ENCODE results near the gene URB1.

URB1 gene

DNA sequence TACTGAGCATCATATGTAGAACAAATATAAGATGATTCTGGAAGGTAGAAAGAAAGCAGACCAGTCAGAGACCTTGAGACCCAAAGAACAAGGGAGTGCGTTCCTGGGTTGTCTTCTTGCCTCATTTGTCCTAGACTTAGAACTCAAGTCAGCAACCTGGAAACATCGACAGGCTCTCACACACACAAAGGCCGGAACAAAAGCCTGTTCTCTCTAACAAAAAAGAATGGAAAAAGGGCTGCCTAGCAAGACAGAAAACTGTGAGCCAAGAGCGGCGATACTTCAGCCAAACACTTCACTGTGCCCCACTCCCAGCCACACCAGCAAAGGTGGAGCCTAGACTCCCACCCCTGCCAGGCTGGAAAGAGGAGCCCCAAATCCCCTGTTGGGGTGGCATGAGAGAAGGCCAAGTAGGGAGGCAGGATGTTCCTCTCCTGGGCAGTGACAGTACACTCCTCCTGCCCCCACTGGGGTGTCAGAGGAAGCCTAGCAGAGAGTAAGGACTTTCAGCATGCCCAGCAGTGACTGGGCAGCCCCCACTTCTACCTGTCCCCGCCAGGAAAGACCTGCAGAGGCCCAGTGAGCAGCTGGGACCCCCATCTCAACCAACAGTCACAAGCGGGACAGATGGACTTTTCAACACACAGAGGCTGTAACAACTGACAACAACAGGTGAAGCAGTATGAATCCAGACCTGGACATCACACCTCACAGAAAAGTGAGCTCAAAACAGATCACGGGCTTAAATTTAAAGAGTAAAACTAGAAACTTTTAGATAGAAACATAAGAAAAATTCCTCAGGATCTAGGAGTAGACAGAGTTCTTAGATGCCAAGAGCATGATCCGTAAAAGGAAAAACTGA, 61.1 kb downstream of the URB1 start:
- H3K9ac ChIP-seq (ENCODE audit: low read length) = no peak overlapping the region
- peaks cover 22% of the 10 kb centered on the region for H3K36me3 ChIP-seq (ENCODE audit: control insufficient read depth, insufficient read depth, low read length)
- no peak overlapping the region for H3K27ac ChIP-seq (ENCODE audit: low read depth, low read length)
- peaks cover 8% of the 10 kb centered on the region for H3K4me1 ChIP-seq (ENCODE audit: control insufficient read depth, insufficient read depth, low read length)
- H3K27me3 ChIP-seq (ENCODE audit: control insufficient read depth, insufficient read depth, low read length) = no peaks in the 10 kb centered on the region
- H3K4me3 ChIP-seq (ENCODE audit: low read length) = no peak overlapping the region

DNA sequence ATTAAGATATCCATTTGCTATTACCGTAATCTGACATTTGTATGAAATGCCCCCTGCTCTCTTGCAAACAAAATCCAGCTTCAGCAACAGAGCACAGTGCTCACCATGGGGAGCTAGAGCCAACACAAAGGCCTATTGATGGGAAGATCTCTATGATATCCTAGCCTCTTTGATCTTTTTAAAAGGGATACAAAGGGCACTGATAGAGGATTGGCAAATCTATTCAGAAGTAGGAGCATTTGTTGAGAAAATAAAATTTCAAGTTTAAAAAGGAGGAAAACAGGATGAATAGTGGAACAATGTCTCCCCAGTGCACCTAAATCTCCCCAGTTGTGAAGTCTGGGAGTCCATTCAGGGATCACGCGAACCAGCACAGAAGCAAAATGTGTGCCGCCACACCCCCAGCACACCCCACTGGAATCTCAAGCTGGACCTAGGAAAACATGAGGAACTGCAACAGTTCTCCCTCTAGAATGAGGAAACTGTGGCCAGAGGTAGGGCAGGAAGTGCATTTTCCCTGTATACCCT, 62.0 kb downstream of the URB1 start:
- no peak overlapping the region for H3K9ac ChIP-seq (ENCODE audit: low read length)
- H3K27ac ChIP-seq (ENCODE audit: low read depth, low read length) = no peak overlapping the region
- H3K4me1 ChIP-seq (ENCODE audit: control insufficient read depth, insufficient read depth, low read length) = peaks cover 8% of the 10 kb centered on the region
- peaks cover 15% of the 10 kb centered on the region for H3K36me3 ChIP-seq (ENCODE audit: control insufficient read depth, insufficient read depth, low read length)
- H3K27me3 ChIP-seq (ENCODE audit: control insufficient read depth, insufficient read depth, low read length) = no peaks in the 10 kb centered on the region
- no peak overlapping the region for H3K4me3 ChIP-seq (ENCODE audit: low read length)

DNA sequence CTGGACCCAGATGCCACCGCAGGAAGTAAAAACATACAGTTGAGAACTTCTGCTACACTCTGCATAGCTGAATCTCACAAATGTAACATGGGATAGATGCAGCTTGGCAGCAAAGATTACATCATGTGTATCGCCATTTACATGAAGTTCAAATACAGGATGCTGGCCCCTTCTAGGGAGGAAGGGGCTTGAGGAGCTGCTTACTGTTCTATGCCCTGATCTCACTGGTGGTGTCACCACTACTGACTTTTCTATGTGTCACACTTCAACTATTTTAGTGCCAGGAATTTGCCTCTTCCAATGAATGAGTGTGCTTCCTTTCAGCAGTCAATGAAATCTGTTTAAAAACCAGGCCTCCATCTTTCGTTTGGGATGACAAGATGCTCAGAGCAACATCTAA, 63.0 kb downstream of the URB1 start:
- H3K4me1 ChIP-seq (ENCODE audit: control insufficient read depth, insufficient read depth, low read length) = peaks cover 8% of the 10 kb centered on the region
- peaks cover 12% of the 10 kb centered on the region for H3K36me3 ChIP-seq (ENCODE audit: control insufficient read depth, insufficient read depth, low read length)
- no peak overlapping the region for H3K4me3 ChIP-seq (ENCODE audit: low read length)
- H3K27ac ChIP-seq (ENCODE audit: low read depth, low read length) = peak overlapping the region; percentile 73
- no peak overlapping the region for H3K9ac ChIP-seq (ENCODE audit: low read length)
- no peaks in the 10 kb centered on the region for H3K27me3 ChIP-seq (ENCODE audit: control insufficient read depth, insufficient read depth, low read length)

DNA sequence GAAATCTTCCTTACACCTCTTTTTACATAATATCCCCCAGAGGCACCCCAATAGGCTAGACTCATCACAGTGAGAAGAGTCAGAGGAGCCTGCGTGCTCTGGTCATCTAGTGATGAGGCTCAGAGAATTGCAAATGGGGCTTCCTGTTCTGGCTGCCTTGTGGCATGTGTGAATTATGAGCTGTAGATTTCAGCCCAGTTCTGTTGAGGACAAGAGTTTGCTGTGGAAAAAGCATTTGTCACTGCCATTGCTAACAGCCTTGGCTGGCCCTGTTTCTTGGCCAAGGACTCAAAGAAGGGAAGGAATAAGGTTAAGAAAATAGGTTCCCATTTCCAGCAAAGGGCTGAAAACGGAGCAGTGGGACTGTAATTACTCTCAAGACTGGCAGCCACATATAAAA, 63.5 kb downstream of the URB1 start:
- Histone ChIP-seq H3K4me3 (ENCODE audit: low read length) (no peak overlapping the region), H3K27ac (ENCODE audit: low read depth, low read length) (peak overlapping the region; percentile 73), H3K9ac (ENCODE audit: low read length) (no peak overlapping the region), H3K36me3 (ENCODE audit: control insufficient read depth, insufficient read depth, low read length) (peaks cover 13% of the 10 kb centered on the region), H3K27me3 (ENCODE audit: control insufficient read depth, insufficient read depth, low read length) (no peaks in the 10 kb centered on the region), H3K4me1 (ENCODE audit: control insufficient read depth, insufficient read depth, low read length) (peaks cover 8% of the 10 kb centered on the region)

DNA sequence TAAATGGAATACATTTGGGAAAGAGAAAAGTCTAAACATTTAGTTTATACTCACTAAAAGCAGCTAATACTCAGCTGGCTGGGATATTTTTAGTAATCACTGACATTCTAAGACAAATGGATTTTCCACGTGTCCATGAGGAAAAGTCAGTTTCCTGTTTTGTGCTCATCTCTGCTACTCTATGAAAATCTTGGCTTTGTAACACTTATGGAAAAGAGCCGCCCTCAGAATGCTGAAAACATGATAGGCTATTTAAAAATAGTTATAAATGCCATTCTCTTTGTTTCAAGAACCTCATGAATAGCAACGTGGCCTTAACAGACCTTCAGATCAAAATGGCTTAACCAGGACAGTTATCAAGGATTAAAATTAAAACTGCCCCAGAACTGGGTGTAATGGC, 64.2 kb downstream of the URB1 start:
- H3K27ac ChIP-seq (ENCODE audit: low read depth, low read length) = peak overlapping the region; percentile 73
- no peak overlapping the region for H3K9ac ChIP-seq (ENCODE audit: low read length)
- no peak overlapping the region for H3K4me3 ChIP-seq (ENCODE audit: low read length)
- peaks cover 15% of the 10 kb centered on the region for H3K36me3 ChIP-seq (ENCODE audit: control insufficient read depth, insufficient read depth, low read length)
- peaks cover 8% of the 10 kb centered on the region for H3K4me1 ChIP-seq (ENCODE audit: control insufficient read depth, insufficient read depth, low read length)
- H3K27me3 ChIP-seq (ENCODE audit: control insufficient read depth, insufficient read depth, low read length) = no peaks in the 10 kb centered on the region

DNA sequence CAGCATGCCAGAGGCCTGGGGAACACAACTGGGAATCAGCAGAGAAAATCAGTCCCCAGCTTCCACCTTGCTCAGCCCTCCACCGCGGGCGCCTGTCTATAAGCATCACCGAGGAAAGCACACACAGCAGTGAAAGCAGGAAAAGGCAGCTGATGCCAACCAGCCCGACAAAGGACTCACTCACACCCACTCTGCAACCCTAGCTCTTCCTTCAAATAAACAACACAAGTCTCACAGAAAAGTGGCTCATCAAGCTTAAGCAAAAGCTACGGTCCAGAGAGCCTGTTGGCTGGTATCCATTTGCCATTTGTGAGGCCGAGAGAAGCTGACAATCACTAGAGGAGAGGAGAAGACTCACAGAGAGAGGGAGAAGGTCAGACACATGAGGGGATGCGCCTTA, 67.1 kb downstream of the URB1 start:
- H3K27me3 ChIP-seq (ENCODE audit: control insufficient read depth, insufficient read depth, low read length) = no peaks in the 10 kb centered on the region
- peaks cover 29% of the 10 kb centered on the region for H3K36me3 ChIP-seq (ENCODE audit: control insufficient read depth, insufficient read depth, low read length)
- no peak overlapping the region for H3K4me3 ChIP-seq (ENCODE audit: low read length)
- no peak overlapping the region for H3K27ac ChIP-seq (ENCODE audit: low read depth, low read length)
- H3K9ac ChIP-seq (ENCODE audit: low read length) = no peak overlapping the region
- H3K4me1 ChIP-seq (ENCODE audit: control insufficient read depth, insufficient read depth, low read length) = peaks cover 8% of the 10 kb centered on the region

DNA sequence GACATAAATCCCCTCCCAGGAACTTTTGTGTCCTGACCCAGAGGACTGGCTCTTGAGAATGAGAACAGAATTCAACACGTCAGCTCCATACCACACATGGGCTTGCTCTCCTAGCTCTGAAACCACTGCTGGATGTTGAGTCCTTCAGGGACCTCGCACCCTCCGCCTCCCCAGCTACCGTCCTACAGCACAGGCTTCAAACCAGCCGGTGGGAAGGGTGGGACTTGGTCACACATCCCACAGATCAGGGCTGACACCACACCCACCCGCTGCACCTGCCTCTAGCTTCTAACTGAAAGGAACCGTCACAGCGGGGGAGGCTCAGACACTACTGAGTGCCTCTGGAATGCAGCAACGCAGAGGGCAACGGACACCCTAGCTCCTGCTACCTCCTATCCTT, 70.1 kb downstream of the URB1 start:
- Histone ChIP-seq H3K36me3 (ENCODE audit: control insufficient read depth, insufficient read depth, low read length) (peaks cover 36% of the 10 kb centered on the region), H3K27ac (ENCODE audit: low read depth, low read length) (no peak overlapping the region), H3K4me3 (ENCODE audit: low read length) (no peak overlapping the region), H3K9ac (ENCODE audit: low read length) (no peak overlapping the region), H3K4me1 (ENCODE audit: control insufficient read depth, insufficient read depth, low read length) (no peaks in the 10 kb centered on the region), H3K27me3 (ENCODE audit: control insufficient read depth, insufficient read depth, low read length) (no peaks in the 10 kb centered on the region)

DNA sequence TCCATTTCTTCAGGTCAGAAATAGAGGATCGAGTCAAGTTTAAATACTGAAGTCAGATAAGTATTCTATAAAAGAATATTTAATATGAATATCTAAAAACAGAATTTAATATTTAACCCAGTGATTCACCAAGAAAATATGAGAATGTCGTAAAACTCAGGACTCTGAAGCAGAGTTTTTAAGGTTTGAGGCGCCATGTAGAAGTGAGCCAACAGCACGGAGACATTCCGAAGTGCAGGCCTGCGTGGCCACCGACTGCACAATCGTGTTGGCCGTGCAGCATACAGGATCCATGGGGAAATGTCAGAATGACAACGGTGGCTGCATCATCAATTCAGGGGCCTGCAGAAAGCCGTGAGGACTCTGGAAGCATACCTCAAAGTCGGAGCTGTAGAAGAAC, 70.7 kb downstream of the URB1 start:
- Histone ChIP-seq H3K36me3 (ENCODE audit: control insufficient read depth, insufficient read depth, low read length) (peaks cover 38% of the 10 kb centered on the region), H3K4me1 (ENCODE audit: control insufficient read depth, insufficient read depth, low read length) (no peaks in the 10 kb centered on the region), H3K9ac (ENCODE audit: low read length) (no peak overlapping the region), H3K4me3 (ENCODE audit: low read length) (no peak overlapping the region), H3K27me3 (ENCODE audit: control insufficient read depth, insufficient read depth, low read length) (no peaks in the 10 kb centered on the region), H3K27ac (ENCODE audit: low read depth, low read length) (no peak overlapping the region)

DNA sequence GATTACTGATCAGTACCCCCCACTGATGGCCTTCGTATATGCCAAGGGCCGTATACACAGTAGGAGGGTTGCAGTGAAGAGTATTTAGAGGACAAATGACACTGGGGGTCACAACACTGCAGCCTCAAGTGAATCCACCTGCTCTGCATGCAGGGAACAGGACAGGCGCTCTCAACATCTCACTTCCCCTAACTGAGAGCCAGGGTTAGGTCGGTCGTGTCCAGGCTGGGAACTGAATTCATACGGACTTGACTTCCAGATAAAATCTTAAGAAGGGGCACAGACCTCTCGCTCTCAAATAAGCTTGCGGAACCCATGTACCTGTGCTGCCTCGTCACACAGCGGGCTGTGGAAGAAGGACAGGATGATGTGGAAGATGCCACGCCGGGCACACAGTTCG, 71.3 kb downstream of the URB1 start:
- Histone ChIP-seq H3K36me3 (ENCODE audit: control insufficient read depth, insufficient read depth, low read length) (peaks cover 42% of the 10 kb centered on the region), H3K9ac (ENCODE audit: low read length) (no peak overlapping the region), H3K4me3 (ENCODE audit: low read length) (no peak overlapping the region), H3K27me3 (ENCODE audit: control insufficient read depth, insufficient read depth, low read length) (no peaks in the 10 kb centered on the region), H3K27ac (ENCODE audit: low read depth, low read length) (no peak overlapping the region), H3K4me1 (ENCODE audit: control insufficient read depth, insufficient read depth, low read length) (no peaks in the 10 kb centered on the region)

DNA sequence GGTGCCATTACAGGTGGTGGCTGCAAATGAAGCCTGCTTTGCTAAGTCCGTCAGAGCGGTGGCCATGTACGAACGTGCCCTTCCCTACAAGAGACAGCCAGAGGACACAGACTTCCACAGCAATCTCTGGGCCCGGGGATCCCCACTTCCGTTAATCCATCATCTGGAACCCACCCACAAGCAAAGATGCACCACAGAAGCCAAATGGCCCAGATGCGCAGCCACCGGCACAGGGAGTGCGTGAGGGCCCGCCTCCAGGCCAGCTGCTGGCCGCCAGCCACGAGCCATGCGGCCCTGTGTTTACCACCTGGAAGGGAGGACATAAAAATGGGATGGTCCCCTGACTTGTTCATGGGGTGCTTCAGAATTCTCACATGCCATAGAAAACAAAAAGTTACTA, 72.1 kb downstream of the URB1 start:
- H3K27ac ChIP-seq (ENCODE audit: low read depth, low read length) = no peak overlapping the region
- H3K4me3 ChIP-seq (ENCODE audit: low read length) = no peak overlapping the region
- no peak overlapping the region for H3K9ac ChIP-seq (ENCODE audit: low read length)
- no peaks in the 10 kb centered on the region for H3K4me1 ChIP-seq (ENCODE audit: control insufficient read depth, insufficient read depth, low read length)
- no peaks in the 10 kb centered on the region for H3K27me3 ChIP-seq (ENCODE audit: control insufficient read depth, insufficient read depth, low read length)
- H3K36me3 ChIP-seq (ENCODE audit: control insufficient read depth, insufficient read depth, low read length) = peaks cover 47% of the 10 kb centered on the region

DNA sequence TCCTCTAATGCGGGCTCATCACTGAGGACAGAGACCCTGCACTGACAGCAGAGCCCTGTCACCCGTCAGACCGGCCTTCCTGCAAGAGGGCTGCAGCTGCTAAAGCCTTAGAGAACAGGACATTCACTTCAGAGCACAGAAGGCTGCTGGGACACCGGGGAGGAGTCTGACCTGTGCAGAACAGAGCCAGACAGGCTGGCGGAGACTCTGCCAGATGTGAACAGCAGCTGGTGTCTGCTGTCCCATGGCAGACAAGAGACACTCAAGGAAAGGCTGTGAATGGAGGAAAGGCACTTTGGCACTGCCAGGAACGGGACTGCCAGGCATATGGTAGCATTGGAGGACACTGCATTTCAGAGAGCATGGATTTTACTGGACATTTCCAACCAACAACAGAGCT, 72.8 kb downstream of the URB1 start:
- Histone ChIP-seq H3K27ac (ENCODE audit: low read depth, low read length) (no peak overlapping the region), H3K9ac (ENCODE audit: low read length) (no peak overlapping the region), H3K4me3 (ENCODE audit: low read length) (no peak overlapping the region), H3K4me1 (ENCODE audit: control insufficient read depth, insufficient read depth, low read length) (no peaks in the 10 kb centered on the region), H3K36me3 (ENCODE audit: control insufficient read depth, insufficient read depth, low read length) (peaks cover 47% of the 10 kb centered on the region), H3K27me3 (ENCODE audit: control insufficient read depth, insufficient read depth, low read length) (no peaks in the 10 kb centered on the region)

DNA sequence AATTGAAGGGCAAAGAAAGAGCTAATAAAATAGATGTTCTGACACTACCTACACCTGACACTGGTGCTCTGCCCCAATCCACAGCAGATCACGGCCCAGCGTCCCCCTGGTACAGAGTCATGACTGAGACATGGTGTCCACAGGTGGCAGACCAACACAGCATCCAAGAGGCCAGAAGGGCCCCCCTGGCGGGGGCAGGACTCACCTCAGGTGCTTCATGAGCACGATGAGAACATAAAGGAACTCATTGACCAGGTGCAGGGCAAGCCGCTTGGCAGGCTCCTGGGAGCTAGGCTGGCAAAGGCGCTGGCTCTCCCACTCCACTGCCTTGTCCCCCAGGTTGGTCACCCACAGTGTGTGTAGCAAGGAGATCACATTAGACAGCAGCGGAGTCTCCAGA, 73.8 kb downstream of the URB1 start:
- Histone ChIP-seq H3K4me1 (ENCODE audit: control insufficient read depth, insufficient read depth, low read length) (no peaks in the 10 kb centered on the region), H3K27me3 (ENCODE audit: control insufficient read depth, insufficient read depth, low read length) (no peaks in the 10 kb centered on the region), H3K9ac (ENCODE audit: low read length) (no peak overlapping the region), H3K36me3 (ENCODE audit: control insufficient read depth, insufficient read depth, low read length) (peaks cover 41% of the 10 kb centered on the region), H3K4me3 (ENCODE audit: low read length) (no peak overlapping the region), H3K27ac (ENCODE audit: low read depth, low read length) (no peak overlapping the region)

DNA sequence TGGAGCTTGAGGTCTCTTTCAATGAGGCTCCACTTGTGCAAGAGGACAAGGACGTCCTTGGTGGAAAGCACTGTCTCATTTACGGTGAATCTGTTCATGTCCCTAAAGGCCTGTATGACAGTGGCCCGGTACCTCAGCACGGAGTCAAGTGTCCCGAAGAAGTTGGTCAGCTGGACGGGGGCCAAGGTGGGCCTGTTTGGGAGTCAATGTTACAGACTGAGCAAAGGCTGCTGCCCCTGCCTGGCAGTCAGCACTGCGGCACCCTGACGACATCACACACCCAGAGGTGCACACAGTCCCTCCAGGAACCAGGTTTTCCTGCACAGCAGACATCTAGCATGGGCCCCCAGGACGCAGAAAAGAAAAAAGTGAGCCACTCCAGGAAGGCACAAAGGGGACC, 75.1 kb downstream of the URB1 start:
- Histone ChIP-seq H3K4me3 (ENCODE audit: low read length) (no peak overlapping the region), H3K27ac (ENCODE audit: low read depth, low read length) (no peak overlapping the region), H3K27me3 (ENCODE audit: control insufficient read depth, insufficient read depth, low read length) (no peaks in the 10 kb centered on the region), H3K36me3 (ENCODE audit: control insufficient read depth, insufficient read depth, low read length) (peaks cover 30% of the 10 kb centered on the region), H3K9ac (ENCODE audit: low read length) (no peak overlapping the region), H3K4me1 (ENCODE audit: control insufficient read depth, insufficient read depth, low read length) (no peaks in the 10 kb centered on the region)

Measured in rectal smooth muscle tissue (tissue), 1 donor.